Adrenal gland (tissue), 12 donors: ENCODE results near the gene TRAF2. TPM values are rescaled to one million over a fixed set of nuclear protein-coding genes. Genes with fewer than 3 reads are reported as not detected.

ENCODE experiments used
- DNase-seq, 7 donors: peaks; one replicate each; pipeline ENCODE4 v3.0.0-alpha.2; 2019 to 2020
- H3K27ac ChIP-seq, 5 donors: fragments of 200-600 bp; sonication (generic) in 4 of 5; 1 replicate in 3 of 5; 2 replicates in 2 of 5; pipeline versions ENCODE4 v1.5.1 to v1.8.0; 2016 to 2020; ENCODE audit warnings: mild to moderate bottlenecking in 1 of 5
- H3K27me3 ChIP-seq: fragments of 200-600 bp; 2 replicates; pipeline ENCODE4 v1.8.0; 2021
- H3K36me3 ChIP-seq, 2 donors: fragments of 200-600 bp; replicated peaks in 1 of 2; 1 replicate in 1 of 2; 2 replicates in 1 of 2; pipeline versions ENCODE4 v1.5.1 to v1.8.0; 2018 to 2022
- H3K4me1 ChIP-seq, 2 donors: fragments of 200-600 bp; replicated peaks in 1 of 2; 1 replicate in 1 of 2; 2 replicates in 1 of 2; pipeline versions ENCODE4 v1.5.1 to v1.8.0; 2018 to 2021
- H3K4me3 ChIP-seq, 4 donors: fragments of 200-600 bp; sonication (generic) in 3 of 4; one replicate each; pipeline ENCODE4 v1.5.1; 2016 to 2018
- H3K9me3 ChIP-seq, 3 donors: fragments of 200-600 bp; sonication (generic) in 1 of 3; replicated peaks in 1 of 3; 1 replicate in 2 of 3; 2 replicates in 1 of 3; pipeline versions ENCODE4 v1.5.1 to v1.8.0; 2016 to 2021
- CTCF ChIP-seq, 6 experiments: fragments of 450-650 bp in 4 of 6; fragments of 200-600 bp in 2 of 6; sonication (generic) in 1 of 6; IDR thresholded peaks; 1 replicate in 5 of 6; 2 replicates in 1 of 6; pipeline versions ENCODE4 v1.5.1 to v1.8.0; 2016 to 2021; ENCODE audit warnings: antibody characterized with exemption in 6 of 6, mild to moderate bottlenecking in 2 of 6, moderate library complexity in 1 of 6
- POLR2A ChIP-seq, 2 donors: fragments of 450-650 bp; IDR thresholded peaks; one replicate each; pipeline ENCODE4 v1.6.1; 2017; ENCODE audit warnings: antibody characterized with exemption in 2 of 2, mild to moderate bottlenecking in 2 of 2, moderate library complexity in 1 of 2
- whole genome bisulfite sequencing, 4 donors: extraction: QIAGEN DNeasy Blood & Tissue Kit in 2 of 4; methylation state at CpG; one replicate each; pipeline versions ENCODE4 v1.1.5 to v1.1.7; 2013 to 2017; 5-methylcytosine and 5-hydroxymethylcytosine counted together
- intact Hi-C, 2 donors: fragments of 100-400 bp; cut with DNase I; formaldehyde crosslinking; loops; one replicate each; pipeline versions ENCODE4 v1.14.1 to v1.15.0; 2022 to 2023
- polyA plus RNA-seq, 3 donors: library from polyadenylated mRNA; stranded (reverse); fragments of 200-250 nt in 2 of 3; fragments of 350-450 nt in 1 of 3; fragmentation: Illumina TruSeq in 1 of 3; extraction: RNeasy Lipid Tissue Mini Kit (QIAGEN cat#74804) in 1 of 3; gene quantifications; one replicate each; pipeline ENCODE4 v1.2.3, GENCODE V29; 2013 to 2014
- total RNA-seq, 9 donors: library from RNA; depleted of rRNA in 4 of 9; stranded (reverse); fragments of >200 nt in 4 of 9; fragments of 120-200 nt in 1 of 9; fragmentation: NEBNext Ultra II Directional in 1 of 9; extraction: Animal tissue kit (Norgen Biotek cat#: 25700) in 1 of 9; gene quantifications; one replicate each; pipeline versions ENCODE4 v1.1.0 to v1.2.4, GENCODE V29; 2013 to 2023
- donor health status: healthy with polysubstance abuse.
- donor health status: Bipolar disorder and iron deficiency.
- donor health status: DM: yes; HTN: yes; CAD: no.
- donor health status: DM: no; HTN: no; CAD: no.
- donor health status: DM: no; HTN: no; CAD: no.
- donor health status: DM: yes; HTN: yes; CAD: no.

TRAF2 gene
- total and polyA plus RNA-seq, 12 donors: 3.4 to 24.7 (median 10.6) TPM

- WGBS, 4 donors: 70 to 84% (median 84%) methylated on average over 4 to 18 of the region's 18 CpGs; no CpG with 5 or more reads in 1 of the 4 donors
- intact Hi-C loops: loop anchor here in 1 of 2 donors (10.0 kb wide), 1 partner anchor 91 kb away; the partner anchor contains the start of genes C8G and FBXW5
- Histone ChIP-seq H3K36me3 (peaks cover 0 to 10% of the 10 kb centered on the region in 2 donors), H3K4me1 (peaks cover 14 to 25% of the 10 kb centered on the region in 2 donors), H3K27ac (no peak overlapping the region), H3K27me3 (no peaks in the 10 kb centered on the region), H3K4me3 (no peak overlapping the region), H3K9me3 (no peaks in the 10 kb centered on the region)
- TF ChIP-seq CTCF (IDR thresholded peaks at IDR 0.05) (no peak), POLR2A (IDR thresholded peaks at IDR 0.05) (no peak)
- DNase-seq: peak in 5 of 7 donors; percentile 21 to 48 (median 25)
Observed at GRCh38 chr9:136853596-136854112, 32.7 kb upstream of the TRAF2 start.

- no peaks in the 10 kb centered on the region for H3K9me3 ChIP-seq
- no peak overlapping the region for H3K4me3 ChIP-seq
- TF ChIP-seq CTCF (IDR thresholded peaks at IDR 0.05): no peak
- H3K36me3 ChIP-seq: peaks cover 0 to 10% of the 10 kb centered on the region in 2 donors
- intact Hi-C loops: loop anchor here in 1 of 2 donors (10.0 kb wide), 1 partner anchor 91 kb away; the partner anchor contains the start of genes C8G and FBXW5
- H3K27me3 ChIP-seq: no peaks in the 10 kb centered on the region
- no peak overlapping the region for H3K27ac ChIP-seq
- H3K4me1 ChIP-seq: peaks cover 19 to 31% of the 10 kb centered on the region in 2 donors
- 84 to 96% (median 85%) methylated on average over 8 to 30 of the region's 30 CpGs; no CpG with 5 or more reads in 1 of the 4 donors for WGBS, 4 donors
- DNase-seq: peak in 4 of 7 donors; percentile 27 to 54 (median 44)
Observed at GRCh38 chr9:136854113-136854841, 32.0 kb upstream of the TRAF2 start.

GRCh38 chr9:136854842-136855460 lies 31.4 kb upstream of the TRAF2 start:
- DNase-seq: peak in 1 of 7 donors; percentile 15
- Histone ChIP-seq H3K4me3 (no peak overlapping the region), H3K36me3 (peaks cover 0 to 10% of the 10 kb centered on the region in 2 donors), H3K9me3 (no peaks in the 10 kb centered on the region), H3K27me3 (no peaks in the 10 kb centered on the region), H3K27ac (no peak overlapping the region), H3K4me1 (peaks cover 17 to 33% of the 10 kb centered on the region in 2 donors)
- TF ChIP-seq CTCF (IDR thresholded peaks at IDR 0.05) (no peak), POLR2A (IDR thresholded peaks at IDR 0.05) (no peak)
- intact Hi-C loops: loop anchor here in 1 of 2 donors (10.0 kb wide), 1 partner anchor 90 kb away; the partner anchor contains the start of genes C8G and FBXW5
- WGBS, 4 donors: 77 to 92% (median 84%) methylated on average over 3 to 23 of the region's 23 CpGs
